ENCODE measurements around the gene LYRM2. TPM values are rescaled to one million over a fixed set of nuclear protein-coding genes. Genes with fewer than 3 reads are reported as not detected.

LYRM2 gene
- total RNA-seq, 1 experiment from 2014 or later = 26.3 TPM

DNA sequence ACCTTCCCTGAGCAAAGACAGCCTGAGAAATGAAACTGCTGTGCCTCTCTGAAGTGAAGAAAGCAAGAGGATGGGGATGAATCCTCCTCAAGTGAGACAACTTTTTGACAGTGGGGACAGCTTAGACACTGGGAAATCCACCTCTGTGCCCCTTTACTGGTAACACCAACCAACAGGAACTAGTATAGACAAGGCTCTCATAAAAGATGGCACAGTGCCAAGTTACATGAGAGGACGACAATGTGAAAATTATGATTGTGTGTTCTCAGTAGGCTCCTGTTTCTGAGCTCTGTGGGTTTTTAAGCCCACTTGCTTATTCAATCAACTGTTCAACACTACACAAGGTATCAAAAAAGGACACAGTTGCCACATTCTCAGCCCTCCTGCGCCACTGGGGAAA, 41.6 kb upstream of the LYRM2 start:
- no peak for ATAC-seq

More for the DNA sequence above, 41.6 kb upstream of the LYRM2 start:
- RAD21 ChIA-PET (ENCODE audit: low non-redundant PET in 1 of 2, low total read pairs in 2 of 2, uncharacterized antibody in 2 of 2, unreplicated experiment in 2 of 2) = no interaction called here
- no peak overlapping the region for H3K9ac ChIP-seq (ENCODE audit: low read length)
- no peaks in the 10 kb centered on the region for H3K9me3 ChIP-seq (ENCODE audit: control insufficient read depth in 1 of 2, insufficient read depth in 1 of 2, low read depth in 1 of 2, low read length in 2 of 2)
- DNase-seq (ENCODE audit: low read depth, low spot score) = no peak
- H3K9me2 ChIP-seq (ENCODE audit: insufficient read depth) = no peaks in the 10 kb centered on the region
- peaks cover 60 to 70% of the 10 kb centered on the region in 2 experiments for H3K36me3 ChIP-seq (ENCODE audit: control insufficient read depth in 1 of 2, insufficient read depth in 2 of 2, low read length in 2 of 2)
- H3K27ac ChIP-seq (ENCODE audit: low read depth, low read length) = no peak overlapping the region
- intact Hi-C loops (cut with micrococcal nuclease) = no loop called here
- H3K4me1 ChIP-seq (ENCODE audit: control insufficient read depth in 1 of 2, insufficient read depth in 2 of 2, low read length in 2 of 2) = no peaks in the 10 kb centered on the region
- POLR2A ChIA-PET = no interaction called here
- TF ChIP-seq CBX3 (IDR thresholded peaks at IDR 0.05; ENCODE audit: low read depth) (no peak), EZH2phosphoT487 (IDR thresholded peaks at IDR 0.05; ENCODE audit: borderline replicate concordance) (no peak), EGR1 (IDR thresholded peaks at IDR 0.05; ENCODE audit: low read depth) (no peak), SP1 (IDR thresholded peaks at IDR 0.05; ENCODE audit: low read depth) (no peak), SRF (IDR thresholded peaks at IDR 0.05; ENCODE audit: low read depth) (no peak), ELF1 (IDR thresholded peaks at IDR 0.05; ENCODE audit: borderline replicate concordance, low read depth) (no peak), POLR2A (IDR thresholded peaks at IDR 0.05; ENCODE audit: borderline replicate concordance, extremely low read depth, insufficient read depth, insufficient read length) (no peak)
- TF ChIP-seq, protein P1, sequence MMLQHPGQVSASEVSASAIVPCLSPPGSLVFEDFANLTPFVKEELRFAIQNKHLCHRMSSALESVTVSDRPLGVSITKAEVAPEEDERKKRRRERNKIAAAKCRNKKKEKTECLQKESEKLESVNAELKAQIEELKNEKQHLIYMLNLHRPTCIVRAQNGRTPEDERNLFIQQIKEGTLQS (IDR thresholded peaks at IDR 0.05) = no peak
- TF ChIP-seq, protein P2, sequence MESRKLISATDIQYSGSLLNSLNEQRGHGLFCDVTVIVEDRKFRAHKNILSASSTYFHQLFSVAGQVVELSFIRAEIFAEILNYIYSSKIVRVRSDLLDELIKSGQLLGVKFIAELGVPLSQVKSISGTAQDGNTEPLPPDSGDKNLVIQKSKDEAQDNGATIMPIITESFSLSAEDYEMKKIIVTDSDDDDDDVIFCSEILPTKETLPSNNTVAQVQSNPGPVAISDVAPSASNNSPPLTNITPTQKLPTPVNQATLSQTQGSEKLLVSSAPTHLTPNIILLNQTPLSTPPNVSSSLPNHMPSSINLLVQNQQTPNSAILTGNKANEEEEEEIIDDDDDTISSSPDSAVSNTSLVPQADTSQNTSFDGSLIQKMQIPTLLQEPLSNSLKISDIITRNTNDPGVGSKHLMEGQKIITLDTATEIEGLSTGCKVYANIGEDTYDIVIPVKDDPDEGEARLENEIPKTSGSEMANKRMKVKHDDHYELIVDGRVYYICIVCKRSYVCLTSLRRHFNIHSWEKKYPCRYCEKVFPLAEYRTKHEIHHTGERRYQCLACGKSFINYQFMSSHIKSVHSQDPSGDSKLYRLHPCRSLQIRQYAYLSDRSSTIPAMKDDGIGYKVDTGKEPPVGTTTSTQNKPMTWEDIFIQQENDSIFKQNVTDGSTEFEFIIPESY (IDR thresholded peaks at IDR 0.05; ENCODE audit: extremely low read depth, insufficient replicate concordance, low read length) = no peak
- no peak overlapping the region for H3K4me3 ChIP-seq (replicated peaks in 1 of 2; ENCODE audit: low read depth in 1 of 2, low read length in 2 of 2)
- H3K79me2 ChIP-seq (ENCODE audit: insufficient read depth, low read length) = no peaks in the 10 kb centered on the region; the same call in 1 of the 2 replicates
- H4K20me1 ChIP-seq (ENCODE audit: insufficient read depth) = 0 out of 2 replicates have a peak, but pooled peaks cover 3% of the 10 kb centered on the region
- no peak overlapping the region for H3K4me2 ChIP-seq (ENCODE audit: low read length)
- BruUV-seq (replicated peaks) = no TSS peak
- no peaks in the 10 kb centered on the region for H3K27me3 ChIP-seq (ENCODE audit: insufficient read depth, low read length)
- CTCF ChIA-PET = no interaction called here
- H2AFZ ChIP-seq (ENCODE audit: low read depth, low read length, poor library complexity, severe bottlenecking) = no peak overlapping the region

All from HCT116 (cell line).